Panc1 (cell line): ENCODE data around the gene IL1RAPL1. TPM values are rescaled to one million over a fixed set of nuclear protein-coding genes. Genes with fewer than 3 reads are reported as not detected.

Experiments
- ATAC-seq: fragments of 200-7000 bp; cut with Tn5 transposase; 2 replicates; pipeline ENCODE4 v1.9.1; 2020; ENCODE audit warnings: mild to moderate bottlenecking, moderate library complexity
- BruUV-seq: library from RNA; stranded (reverse); fragments of 400-500 nt; replicated peaks from 2 replicates; lab custom pipeline; 2021; lab: Mats Ljungman, UMichigan
- CTCF ChIA-PET: fragments of 300-600 bp; sonication (Branson Sonifier 250); formaldehyde crosslinking; loops from one replicate; lab custom pipeline; 2022; ENCODE audit warnings: antibody characterized with exemption; lab: Charles Lee
- POLR2A ChIA-PET: fragments of 300-600 bp; sonication (Branson Sonifier 250); formaldehyde crosslinking; loops from one replicate; lab custom pipeline; 2022; ENCODE audit warnings: antibody characterized with exemption; lab: Charles Lee
- DNase-seq: peaks from one replicate; pipeline ENCODE4 v3.0.0-alpha.2; 2010; ENCODE audit warnings: low read depth, low spot score
- H3K27ac ChIP-seq: 2 replicates; pipeline ENCODE4 v1.5.1; 2011; ENCODE audit warnings: mild to moderate bottlenecking, low read length, inconsistent platforms
- H3K27me3 ChIP-seq: fragments of 200-500 bp; sonication (Bioruptor generic); 2 replicates; pipeline ENCODE4 v1.6.0; 2014; ENCODE audit warnings: low read length, inconsistent platforms; ENCODE audit not compliant: control insufficient read depth, insufficient read depth
- H3K36me3 ChIP-seq: fragments of 200-500 bp; sonication (Bioruptor generic); 2 replicates; pipeline ENCODE4 v1.5.1; 2014; ENCODE audit warnings: inconsistent platforms, mild to moderate bottlenecking, low read length, moderate library complexity; ENCODE audit not compliant: control insufficient read depth, insufficient read depth
- H3K4me1 ChIP-seq: 2 replicates; pipeline ENCODE4 v1.5.1; 2011; ENCODE audit warnings: inconsistent platforms, mild to moderate bottlenecking, low read length, moderate library complexity; ENCODE audit not compliant: control insufficient read depth, insufficient read depth
- H3K4me3 ChIP-seq, 2 experiments: 2 replicates each; pipeline ENCODE4 v1.5.1; 2011 to 2012; ENCODE audit warnings: low read depth in 2 of 2, low read length in 2 of 2, mild to moderate bottlenecking in 2 of 2, inconsistent platforms in 1 of 2, moderate library complexity in 1 of 2
- H3K9me3 ChIP-seq: fragments of 200-500 bp; sonication (Bioruptor generic); 2 replicates; pipeline ENCODE4 v1.5.1; 2014; ENCODE audit warnings: low read depth, mild to moderate bottlenecking, inconsistent platforms, low read length, moderate library complexity; ENCODE audit not compliant: control insufficient read depth, insufficient read depth
- POLR2AphosphoS5 ChIP-seq: IDR thresholded peaks from 2 replicates; pipeline ENCODE4 v1.6.1; 2012; ENCODE audit warnings: mild to moderate bottlenecking, low read depth, low read length, moderate library complexity
- SIN3A ChIP-seq: IDR thresholded peaks from 2 replicates; pipeline ENCODE4 v1.6.1; 2012; ENCODE audit warnings: low read depth, mild to moderate bottlenecking, low read length, moderate library complexity, borderline replicate concordance; ENCODE audit not compliant: insufficient read depth
- TCF7L2 ChIP-seq: IDR thresholded peaks from 2 replicates; pipeline ENCODE4 v1.6.1; 2011; ENCODE audit warnings: mild to moderate bottlenecking, low read depth, low read length, inconsistent platforms
- in situ Hi-C: cut with HindIII; loops from 2 replicates; pipeline ENCODE4 v1.10.0; 2016; ENCODE audit warnings: low sequenced_read_pairs, low pct_unique_long_range_greater_than_20kb
- intact Hi-C: fragments of 100-400 bp; cut with micrococcal nuclease; formaldehyde crosslinking; loops from one replicate; pipeline ENCODE4 v1.10.0; 2022; ENCODE audit not compliant: unreplicated experiment
- total RNA-seq: library from RNA; stranded (reverse); gene quantifications from one replicate; pipeline ENCODE4 v1.2.1, GENCODE V29; 2021; ENCODE audit not compliant: unreplicated experiment
- TF ChIP-seq, protein P1 (sequence below), 2 experiments: IDR thresholded peaks; 2 replicates each; pipeline ENCODE4 v1.6.1; 2011 to 2012; ENCODE audit warnings: low read depth in 2 of 2, control low read depth in 1 of 2, low read length in 1 of 2, mild to moderate bottlenecking in 1 of 2, moderate library complexity in 1 of 2; ENCODE audit not compliant: insufficient read depth in 1 of 2
- TF ChIP-seq, protein P2 (sequence below): fragments of 450-650 bp; IDR thresholded peaks from 2 replicates; pipeline ENCODE4 v1.5.1; 2017; ENCODE audit warnings: mild to moderate bottlenecking

Gene IL1RAPL1
- total RNA-seq, 1 experiment from 2014 or later: 0.59 TPM

DNA sequence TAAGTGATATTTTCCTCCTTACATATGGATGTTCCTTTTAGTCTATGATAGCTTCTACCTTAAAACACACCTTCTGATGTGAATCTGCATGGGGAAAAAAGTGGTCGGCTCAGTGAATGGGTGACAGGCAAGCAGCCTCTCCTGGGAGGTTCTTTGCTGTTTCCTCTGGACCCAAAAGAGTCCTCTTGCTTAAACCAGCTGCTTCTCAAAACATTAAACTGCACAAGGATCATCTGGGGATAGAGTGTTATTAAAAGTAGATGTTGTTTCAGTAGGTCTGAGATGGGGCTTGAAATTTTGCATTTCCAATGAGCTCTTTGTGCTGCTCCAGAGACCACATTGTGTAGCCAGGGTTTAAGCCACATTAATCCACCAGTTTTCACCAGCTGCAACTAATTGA, 452.9 kb downstream of the IL1RAPL1 start:
- POLR2A ChIA-PET: no interaction called here
- in situ Hi-C loops: no loop called here
- TF ChIP-seq POLR2AphosphoS5: no peak
- no peak for TF ChIP-seq SIN3A
- TF ChIP-seq TCF7L2: no peak
- TF ChIP-seq, protein P1, sequence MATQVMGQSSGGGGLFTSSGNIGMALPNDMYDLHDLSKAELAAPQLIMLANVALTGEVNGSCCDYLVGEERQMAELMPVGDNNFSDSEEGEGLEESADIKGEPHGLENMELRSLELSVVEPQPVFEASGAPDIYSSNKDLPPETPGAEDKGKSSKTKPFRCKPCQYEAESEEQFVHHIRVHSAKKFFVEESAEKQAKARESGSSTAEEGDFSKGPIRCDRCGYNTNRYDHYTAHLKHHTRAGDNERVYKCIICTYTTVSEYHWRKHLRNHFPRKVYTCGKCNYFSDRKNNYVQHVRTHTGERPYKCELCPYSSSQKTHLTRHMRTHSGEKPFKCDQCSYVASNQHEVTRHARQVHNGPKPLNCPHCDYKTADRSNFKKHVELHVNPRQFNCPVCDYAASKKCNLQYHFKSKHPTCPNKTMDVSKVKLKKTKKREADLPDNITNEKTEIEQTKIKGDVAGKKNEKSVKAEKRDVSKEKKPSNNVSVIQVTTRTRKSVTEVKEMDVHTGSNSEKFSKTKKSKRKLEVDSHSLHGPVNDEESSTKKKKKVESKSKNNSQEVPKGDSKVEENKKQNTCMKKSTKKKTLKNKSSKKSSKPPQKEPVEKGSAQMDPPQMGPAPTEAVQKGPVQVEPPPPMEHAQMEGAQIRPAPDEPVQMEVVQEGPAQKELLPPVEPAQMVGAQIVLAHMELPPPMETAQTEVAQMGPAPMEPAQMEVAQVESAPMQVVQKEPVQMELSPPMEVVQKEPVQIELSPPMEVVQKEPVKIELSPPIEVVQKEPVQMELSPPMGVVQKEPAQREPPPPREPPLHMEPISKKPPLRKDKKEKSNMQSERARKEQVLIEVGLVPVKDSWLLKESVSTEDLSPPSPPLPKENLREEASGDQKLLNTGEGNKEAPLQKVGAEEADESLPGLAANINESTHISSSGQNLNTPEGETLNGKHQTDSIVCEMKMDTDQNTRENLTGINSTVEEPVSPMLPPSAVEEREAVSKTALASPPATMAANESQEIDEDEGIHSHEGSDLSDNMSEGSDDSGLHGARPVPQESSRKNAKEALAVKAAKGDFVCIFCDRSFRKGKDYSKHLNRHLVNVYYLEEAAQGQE (IDR thresholded peaks at IDR 0.05; ENCODE audit: insufficient read depth in 1 of 2, low read depth in 2 of 2, low read length in 1 of 2): no peak
- TF ChIP-seq, protein P2, sequence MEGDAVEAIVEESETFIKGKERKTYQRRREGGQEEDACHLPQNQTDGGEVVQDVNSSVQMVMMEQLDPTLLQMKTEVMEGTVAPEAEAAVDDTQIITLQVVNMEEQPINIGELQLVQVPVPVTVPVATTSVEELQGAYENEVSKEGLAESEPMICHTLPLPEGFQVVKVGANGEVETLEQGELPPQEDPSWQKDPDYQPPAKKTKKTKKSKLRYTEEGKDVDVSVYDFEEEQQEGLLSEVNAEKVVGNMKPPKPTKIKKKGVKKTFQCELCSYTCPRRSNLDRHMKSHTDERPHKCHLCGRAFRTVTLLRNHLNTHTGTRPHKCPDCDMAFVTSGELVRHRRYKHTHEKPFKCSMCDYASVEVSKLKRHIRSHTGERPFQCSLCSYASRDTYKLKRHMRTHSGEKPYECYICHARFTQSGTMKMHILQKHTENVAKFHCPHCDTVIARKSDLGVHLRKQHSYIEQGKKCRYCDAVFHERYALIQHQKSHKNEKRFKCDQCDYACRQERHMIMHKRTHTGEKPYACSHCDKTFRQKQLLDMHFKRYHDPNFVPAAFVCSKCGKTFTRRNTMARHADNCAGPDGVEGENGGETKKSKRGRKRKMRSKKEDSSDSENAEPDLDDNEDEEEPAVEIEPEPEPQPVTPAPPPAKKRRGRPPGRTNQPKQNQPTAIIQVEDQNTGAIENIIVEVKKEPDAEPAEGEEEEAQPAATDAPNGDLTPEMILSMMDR: no peak

DNA sequence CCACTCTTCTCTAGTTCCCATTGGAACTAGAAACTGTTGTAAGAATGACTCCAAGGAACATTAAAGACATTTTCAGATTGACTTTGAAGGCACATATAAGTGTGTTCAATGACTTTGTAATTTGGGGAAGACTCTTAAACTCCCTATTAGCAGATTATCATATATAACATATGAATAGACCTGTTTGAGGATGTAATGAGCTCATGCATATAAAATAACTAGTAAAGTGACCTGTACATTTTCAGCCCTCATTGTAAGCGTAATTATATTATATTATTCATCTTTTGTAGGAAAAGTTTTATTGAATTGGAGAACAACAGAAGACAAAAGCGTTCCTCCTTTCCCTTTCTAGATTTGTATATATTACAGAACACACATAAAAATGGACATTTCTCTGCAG, 455.1 kb downstream of the IL1RAPL1 start:
- BruUV-seq: no TSS peak
- TF ChIP-seq SIN3A (no peak), TCF7L2 (no peak), POLR2AphosphoS5 (no peak)
- Histone ChIP-seq H3K36me3 (no peaks in the 10 kb centered on the region), H3K27me3 (no peaks in the 10 kb centered on the region), H3K27ac (no peak overlapping the region), H3K4me3 (no peak overlapping the region), H3K4me1 (no peaks in the 10 kb centered on the region), H3K9me3 (no peaks in the 10 kb centered on the region)
- intact Hi-C loops (no loop called here), in situ Hi-C loops (no loop called here)
- no peak for DNase-seq
- CTCF ChIA-PET: no interaction called here
- POLR2A ChIA-PET: no interaction called here
- no peak for ATAC-seq

More for the DNA sequence above, 452.9 kb downstream of the IL1RAPL1 start:
- CTCF ChIA-PET: no interaction called here
- no peak for ATAC-seq
- BruUV-seq: no TSS peak
- Histone ChIP-seq H3K27me3 (no peaks in the 10 kb centered on the region), H3K4me3 (no peak overlapping the region), H3K4me1 (no peaks in the 10 kb centered on the region), H3K9me3 (no peaks in the 10 kb centered on the region), H3K27ac (no peak overlapping the region), H3K36me3 (no peaks in the 10 kb centered on the region)
- no peak for DNase-seq
- intact Hi-C loops: no loop called here

DNA sequence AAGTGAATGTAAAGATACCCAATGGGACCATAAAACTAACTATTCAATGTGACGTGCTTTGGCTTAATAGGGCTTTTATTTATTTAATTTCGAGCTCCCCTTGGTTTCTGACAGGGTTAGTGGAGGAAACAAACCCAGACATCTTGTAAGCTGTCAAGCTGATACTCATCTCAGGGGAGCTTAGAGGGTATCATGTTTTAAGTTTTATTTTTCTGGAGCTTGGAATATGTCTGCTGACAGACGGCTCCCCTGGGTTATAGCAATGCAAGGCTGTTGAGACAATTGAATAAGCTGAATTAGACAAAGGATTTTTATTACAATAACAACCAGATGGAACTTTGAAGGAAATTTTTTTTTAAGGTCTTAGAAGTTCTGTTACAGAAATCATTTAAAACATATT, 456.5 kb downstream of the IL1RAPL1 start:
- DNase-seq (no peak), ATAC-seq (no peak)
- CTCF ChIA-PET: no interaction called here
- Histone ChIP-seq H3K4me3 (no peak overlapping the region), H3K27me3 (no peaks in the 10 kb centered on the region), H3K9me3 (no peaks in the 10 kb centered on the region), H3K27ac (no peak overlapping the region), H3K4me1 (no peaks in the 10 kb centered on the region), H3K36me3 (no peaks in the 10 kb centered on the region)
- TF ChIP-seq, protein P2: no peak
- TF ChIP-seq SIN3A: no peak
- no peak for TF ChIP-seq POLR2AphosphoS5
- no peak for TF ChIP-seq TCF7L2
- TF ChIP-seq, protein P1 (IDR thresholded peaks at IDR 0.05; ENCODE audit: insufficient read depth in 1 of 2, low read depth in 2 of 2, low read length in 1 of 2): no peak
- POLR2A ChIA-PET: no interaction called here
- in situ Hi-C loops: no loop called here
- BruUV-seq: no TSS peak
- intact Hi-C loops: no loop called here
